Stimulated activated naive CD4-positive, alpha-beta T cell (primary cell): ENCODE measurements around the gene GLT1D1.

Experiments
- DNase-seq, 6 experiments: peaks; one replicate each; lab custom pipeline; 2025; lab: John Stamatoyannopoulos, UW

Gene GLT1D1

GRCh38 chr12:128856035-128856790, 2.9 kb downstream of the GLT1D1 start:
- no peak for DNase-seq

GRCh38 chr12:128856791-128857078, 3.5 kb downstream of the GLT1D1 start:
- DNase-seq: no peak

- no peak for DNase-seq
Observed at GRCh38 chr12:128857133-128857763, 4.0 kb downstream of the GLT1D1 start.

- DNase-seq: no peak
Observed at GRCh38 chr12:128859311-128859710, 6.0 kb downstream of the GLT1D1 start.

GRCh38 chr12:128861226-128862016, 8.1 kb downstream of the GLT1D1 start:
- DNase-seq: no peak

GRCh38 chr12:128863957-128864356, 10.7 kb downstream of the GLT1D1 start:
- no peak for DNase-seq

GRCh38 chr12:128864516-128865186, 11.4 kb downstream of the GLT1D1 start:
- no peak for DNase-seq

- DNase-seq: no peak
Observed at GRCh38 chr12:128867466-128867865, 14.2 kb downstream of the GLT1D1 start.

GRCh38 chr12:128871516-128871892, 18.2 kb downstream of the GLT1D1 start:
- DNase-seq: no peak

GRCh38 chr12:128872303-128872702, 19.0 kb downstream of the GLT1D1 start:
- DNase-seq: no peak

- DNase-seq: no peak
Observed at GRCh38 chr12:128876559-128876958, 23.3 kb downstream of the GLT1D1 start.

GRCh38 chr12:128879898-128880764, 26.9 kb downstream of the GLT1D1 start:
- no peak for DNase-seq

GRCh38 chr12:128891856-128892255, 38.6 kb downstream of the GLT1D1 start:
- DNase-seq: no peak

- no peak for DNase-seq
Observed at GRCh38 chr12:128903236-128903635, 50.0 kb downstream of the GLT1D1 start.

- no peak for DNase-seq
Observed at GRCh38 chr12:128905003-128905544, 51.8 kb downstream of the GLT1D1 start.

GRCh38 chr12:128906485-128907137, 53.3 kb downstream of the GLT1D1 start:
- no peak for DNase-seq

GRCh38 chr12:128908254-128908653, 55.0 kb downstream of the GLT1D1 start:
- DNase-seq: no peak

GRCh38 chr12:128909653-128910052, 56.4 kb downstream of the GLT1D1 start:
- no peak for DNase-seq

- DNase-seq: no peak
Observed at GRCh38 chr12:128910629-128911028, 57.4 kb downstream of the GLT1D1 start.

GRCh38 chr12:128911861-128912260, 58.6 kb downstream of the GLT1D1 start:
- no peak for DNase-seq
